ENCODE data around the gene EEF1AKMT2. TPM values are rescaled to one million over a fixed set of nuclear protein-coding genes. Genes with fewer than 3 reads are reported as not detected.
"Not testable (repeated sequence)": the region's sequence is repeated elsewhere in the genome, so short reads cannot be mapped to it uniquely, and the experiment has no call there.

Gene EEF1AKMT2
- total RNA-seq: 21.5 and 22.3 TPM in 2 replicates

- peak; percentile 95 for DNase-seq
- Mint-ChIP-seq H3K4me1 (peaks cover 17% of the 10 kb centered on the region), H3K4me3 (peak within 1 kb of the TSS; percentile 96), H3K27ac (peak within 1 kb of the TSS; percentile 97), H3K36me3 (ENCODE audit: low read depth) (peaks cover 19% of the 10 kb centered on the region), H3K27me3 (peaks cover 11% of the 10 kb centered on the region), H3K9me3 (no peaks in the 10 kb centered on the region)
- intact Hi-C loops (cut with micrococcal nuclease): loop anchor here (1.0 to 10.0 kb wide), 6 partner anchors 10 to 1787 kb away; partner anchors contain the start of genes ABRAXAS2, ACADSB, EDRF1 and IKZF5
Measured at GRCh38 chr10:124791547-124792348, at the start of gene EEF1AKMT2. Gene EEF1AKMT2 (minus strand): TSS chr10:124791887. CDS start chr10:124791833, 54 bp downstream.

DNA sequence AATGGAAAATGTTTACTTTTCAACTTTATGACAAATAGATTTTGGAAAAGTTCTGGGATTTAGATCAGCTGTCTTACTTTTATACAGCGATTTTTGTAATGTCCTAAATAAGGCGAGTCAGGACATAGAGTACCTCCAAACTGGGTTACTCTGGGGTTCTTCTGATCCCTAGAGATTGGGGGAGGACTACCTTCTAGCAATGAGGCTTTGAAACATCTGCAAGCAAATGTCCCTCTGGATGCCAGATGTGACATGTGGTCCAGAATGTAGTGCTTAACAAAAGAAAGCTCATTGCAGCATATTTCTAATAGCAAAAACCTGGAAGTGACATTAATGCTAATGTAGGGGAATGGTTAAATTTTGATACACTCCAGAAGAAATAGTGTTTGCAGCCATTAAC, 46.0 kb upstream of the EEF1AKMT2 start:
- Mint-ChIP-seq H3K4me1 (no peaks in the 10 kb centered on the region), H3K9me3 (no peaks in the 10 kb centered on the region), H3K27ac (no peak overlapping the region), H3K27me3 (no peaks in the 10 kb centered on the region), H3K36me3 (ENCODE audit: low read depth) (peaks cover 27% of the 10 kb centered on the region), H3K4me3 (no peak overlapping the region)
- DNase-seq: no peak
- intact Hi-C loops (cut with micrococcal nuclease): no loop called here

- Mint-ChIP-seq H3K9me3 (no peaks in the 10 kb centered on the region), H3K27ac (no peak overlapping the region), H3K27me3 (no peaks in the 10 kb centered on the region), H3K36me3 (ENCODE audit: low read depth) (peaks cover 56% of the 10 kb centered on the region), H3K4me3 (no peak overlapping the region), H3K4me1 (no peaks in the 10 kb centered on the region)
- DNase-seq: no peak
- intact Hi-C loops (cut with micrococcal nuclease): no loop called here
Measured at GRCh38 chr10:124831116-124831515, 39.4 kb upstream of the EEF1AKMT2 start.

DNA sequence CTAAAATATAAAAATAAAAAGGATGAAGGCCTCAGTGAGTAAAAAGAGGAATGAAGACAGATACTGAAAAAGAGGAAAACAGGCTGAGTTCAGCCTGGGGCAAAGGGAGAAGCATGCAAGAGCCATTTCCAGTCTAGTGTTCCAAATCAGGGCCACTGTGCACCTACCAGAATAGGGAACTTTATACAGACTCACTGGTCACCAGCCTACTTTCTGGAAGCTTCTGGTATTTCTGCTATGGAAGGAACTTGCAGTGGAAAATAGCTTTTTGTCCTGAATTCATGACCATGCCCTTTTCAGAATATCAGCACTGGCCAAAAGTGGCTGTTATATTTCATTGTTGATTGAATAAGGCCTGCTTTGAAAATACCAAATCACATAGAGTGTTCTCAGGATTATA, 38.8 kb upstream of the EEF1AKMT2 start:
- H3K27ac Mint-ChIP-seq: no peak overlapping the region
- H3K27me3 Mint-ChIP-seq: no peaks in the 10 kb centered on the region
- H3K9me3 Mint-ChIP-seq: no peaks in the 10 kb centered on the region
- intact Hi-C loops (cut with micrococcal nuclease): no loop called here
- no peak overlapping the region for H3K4me3 Mint-ChIP-seq
- H3K36me3 Mint-ChIP-seq (ENCODE audit: low read depth): peaks cover 52% of the 10 kb centered on the region
- no peaks in the 10 kb centered on the region for H3K4me1 Mint-ChIP-seq
- DNase-seq: no peak

DNA sequence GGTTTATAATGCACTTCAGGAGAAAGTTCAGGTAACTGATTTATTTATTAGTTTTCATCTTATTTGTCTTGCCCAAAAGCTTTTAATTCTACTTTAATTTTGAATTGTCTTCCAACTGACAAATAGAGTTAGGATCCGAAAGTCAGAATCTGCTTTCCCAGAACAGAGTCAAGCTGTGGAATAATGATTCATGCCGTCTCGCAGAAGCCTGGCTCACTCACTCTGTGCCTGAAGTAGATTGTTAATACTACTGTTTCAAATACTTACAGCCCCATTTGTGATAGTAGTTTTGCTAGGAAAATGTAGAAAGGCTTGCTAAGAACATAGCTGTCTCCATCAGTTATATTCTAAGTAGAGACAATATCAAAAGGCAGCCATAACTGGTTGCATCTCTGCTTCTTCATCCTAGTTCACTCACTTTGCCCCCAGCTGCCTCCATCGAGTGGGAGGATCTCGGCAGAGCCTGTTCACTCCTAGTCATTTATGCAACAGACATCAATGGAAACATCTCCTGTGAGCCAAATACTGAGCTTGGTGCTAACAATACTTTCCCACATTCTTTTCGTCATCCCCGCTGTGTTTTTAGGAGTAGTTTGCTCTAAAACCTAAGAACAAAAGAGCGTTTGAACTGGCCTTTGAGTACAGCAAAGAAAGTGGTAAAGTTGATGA, 37.9 kb upstream of the EEF1AKMT2 start:
- Mint-ChIP-seq H3K36me3 (ENCODE audit: low read depth) (peaks cover 47% of the 10 kb centered on the region), H3K27ac (no peak overlapping the region), H3K4me1 (no peaks in the 10 kb centered on the region), H3K9me3 (no peaks in the 10 kb centered on the region), H3K27me3 (no peaks in the 10 kb centered on the region), H3K4me3 (no peak overlapping the region)
- no peak for DNase-seq
- intact Hi-C loops (cut with micrococcal nuclease): no loop called here

DNA sequence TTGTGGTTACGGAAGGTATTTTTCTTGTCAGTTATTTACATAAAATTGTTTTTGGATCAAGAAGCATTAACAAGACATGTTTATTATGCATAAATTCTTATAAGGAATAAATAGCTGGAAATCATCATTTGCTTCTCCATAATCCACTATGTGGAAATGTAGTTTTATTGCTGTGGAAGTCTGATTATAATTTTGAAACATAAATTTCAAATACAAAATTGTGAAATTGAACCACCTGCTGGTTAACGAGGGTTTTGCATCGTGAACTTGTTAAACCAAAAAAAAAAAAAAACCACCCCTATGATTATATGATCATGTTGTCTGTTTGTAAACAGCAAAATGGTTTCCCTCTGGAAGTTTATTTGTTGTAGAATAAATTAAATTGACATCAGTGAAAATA, 35.8 kb upstream of the EEF1AKMT2 start:
- intact Hi-C loops (cut with micrococcal nuclease): loop anchor here (1.0 kb wide), 1 partner anchor 297 kb away; no protein-coding TSS in a partner anchor
- H3K4me3 Mint-ChIP-seq: no peak overlapping the region
- DNase-seq: peak; percentile 63
- H3K36me3 Mint-ChIP-seq (ENCODE audit: low read depth): peaks cover 43% of the 10 kb centered on the region
- H3K27me3 Mint-ChIP-seq: no peaks in the 10 kb centered on the region
- no peaks in the 10 kb centered on the region for H3K4me1 Mint-ChIP-seq
- H3K9me3 Mint-ChIP-seq: no peaks in the 10 kb centered on the region
- H3K27ac Mint-ChIP-seq: no peak overlapping the region

DNA sequence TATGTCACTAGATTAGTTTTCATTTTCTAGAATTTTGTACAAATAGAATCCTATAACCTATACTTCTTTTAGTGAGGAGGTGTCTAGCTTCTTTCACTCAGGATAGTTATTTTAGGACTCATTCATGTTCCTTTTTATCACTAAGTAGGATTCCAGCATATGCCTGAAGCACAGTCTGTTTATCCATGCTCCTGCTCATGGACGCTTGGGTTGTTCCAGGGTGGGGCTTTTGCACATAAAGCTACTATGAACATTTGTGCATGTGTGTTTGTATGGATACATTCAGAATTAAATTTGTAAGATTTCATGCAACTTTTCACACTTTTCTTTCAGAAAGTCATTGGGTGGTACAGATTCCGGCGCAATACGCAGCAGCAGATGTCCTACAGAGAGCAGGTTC, 34.6 kb upstream of the EEF1AKMT2 start:
- no peaks in the 10 kb centered on the region for H3K4me1 Mint-ChIP-seq
- H3K9me3 Mint-ChIP-seq: no peaks in the 10 kb centered on the region
- DNase-seq: no peak
- no peak overlapping the region for H3K27ac Mint-ChIP-seq
- no peaks in the 10 kb centered on the region for H3K27me3 Mint-ChIP-seq
- H3K4me3 Mint-ChIP-seq: no peak overlapping the region
- intact Hi-C loops (cut with micrococcal nuclease): no loop called here
- H3K36me3 Mint-ChIP-seq (ENCODE audit: low read depth): peaks cover 45% of the 10 kb centered on the region

DNA sequence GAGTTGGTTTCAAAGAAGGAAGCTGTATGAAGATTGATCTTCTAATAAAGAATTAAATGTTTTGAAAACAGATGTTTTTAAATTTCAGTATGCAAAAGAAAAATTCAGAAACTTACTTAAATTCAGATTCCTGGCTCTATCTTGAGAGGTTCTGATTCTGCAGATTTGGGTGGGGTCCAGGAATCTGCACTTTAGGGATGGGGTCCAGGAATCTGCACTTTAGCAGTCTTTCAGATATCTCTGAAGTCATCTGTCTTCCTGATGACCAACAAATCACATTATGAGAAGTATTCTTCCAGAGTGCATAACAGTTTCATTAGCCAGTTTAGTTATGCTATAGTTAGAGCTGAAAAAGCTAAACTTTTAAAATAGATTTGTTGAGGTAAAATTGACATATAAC, 34.0 kb upstream of the EEF1AKMT2 start:
- Mint-ChIP-seq H3K4me3 (no peak overlapping the region), H3K27me3 (no peaks in the 10 kb centered on the region), H3K4me1 (no peaks in the 10 kb centered on the region), H3K9me3 (no peaks in the 10 kb centered on the region), H3K36me3 (ENCODE audit: low read depth) (peaks cover 41% of the 10 kb centered on the region), H3K27ac (no peak overlapping the region)
- DNase-seq: no peak
- intact Hi-C loops (cut with micrococcal nuclease): no loop called here

DNA sequence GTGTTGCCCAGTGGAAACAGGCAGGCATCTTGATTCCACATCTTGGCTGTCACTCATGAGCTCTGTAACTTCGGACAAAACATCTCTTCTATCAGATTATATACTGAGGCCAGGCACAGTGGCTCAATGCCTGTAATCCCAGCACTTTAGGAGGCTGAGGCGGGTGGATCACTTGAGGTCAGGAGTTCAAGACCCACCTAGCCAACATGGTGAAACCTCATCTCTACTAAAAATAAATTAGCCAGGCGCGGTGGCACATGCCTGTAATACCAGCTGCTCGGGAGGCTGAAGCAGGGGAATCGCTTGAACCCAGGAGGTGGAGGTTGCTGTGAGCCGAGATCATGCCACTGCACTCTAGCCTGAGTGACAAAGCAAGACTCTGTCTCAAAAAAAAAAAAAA, 33.2 kb upstream of the EEF1AKMT2 start:
- intact Hi-C loops (cut with micrococcal nuclease); DNase-seq; H3K9me3 Mint-ChIP-seq; H3K27ac Mint-ChIP-seq; H3K27me3 Mint-ChIP-seq; H3K4me3 Mint-ChIP-seq; H3K4me1 Mint-ChIP-seq: not testable (repeated sequence)
- H3K36me3 Mint-ChIP-seq (ENCODE audit: low read depth): peaks cover 41% of the 10 kb centered on the region

DNA sequence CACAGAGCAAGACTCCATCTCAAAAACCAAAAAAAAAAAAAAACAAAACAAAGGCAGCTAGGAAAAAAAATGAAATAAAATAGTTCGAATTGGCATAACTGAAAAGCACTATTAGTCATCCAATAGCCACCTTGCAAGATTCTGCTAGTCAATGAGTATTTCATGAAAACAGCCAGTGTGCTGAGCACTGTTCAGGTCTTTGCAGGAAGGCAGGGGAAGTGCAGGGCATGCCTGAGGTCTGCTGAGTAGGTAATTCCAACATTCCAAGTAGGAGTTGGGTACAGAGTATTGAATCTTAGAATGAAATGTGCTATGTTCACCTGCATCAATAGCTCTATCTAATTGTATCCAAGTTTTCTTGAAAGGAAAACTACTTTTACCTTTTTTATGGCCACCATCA, 32.8 kb upstream of the EEF1AKMT2 start:
- H3K4me3 Mint-ChIP-seq: no peak overlapping the region
- H3K36me3 Mint-ChIP-seq (ENCODE audit: low read depth): peaks cover 38% of the 10 kb centered on the region
- intact Hi-C loops (cut with micrococcal nuclease): no loop called here
- no peaks in the 10 kb centered on the region for H3K27me3 Mint-ChIP-seq
- H3K27ac Mint-ChIP-seq: no peak overlapping the region
- no peaks in the 10 kb centered on the region for H3K4me1 Mint-ChIP-seq
- DNase-seq: no peak
- H3K9me3 Mint-ChIP-seq: no peaks in the 10 kb centered on the region

- Mint-ChIP-seq H3K9me3 (no peaks in the 10 kb centered on the region), H3K4me1 (no peaks in the 10 kb centered on the region), H3K36me3 (ENCODE audit: low read depth) (peaks cover 34% of the 10 kb centered on the region), H3K4me3 (no peak overlapping the region), H3K27me3 (no peaks in the 10 kb centered on the region), H3K27ac (no peak overlapping the region)
- intact Hi-C loops (cut with micrococcal nuclease): no loop called here
- no peak for DNase-seq
Measured at GRCh38 chr10:124821520-124821919, 29.8 kb upstream of the EEF1AKMT2 start.

- Mint-ChIP-seq H3K27me3 (no peaks in the 10 kb centered on the region), H3K4me3 (no peak overlapping the region), H3K27ac (no peak overlapping the region), H3K36me3 (ENCODE audit: low read depth) (peaks cover 30% of the 10 kb centered on the region), H3K4me1 (no peaks in the 10 kb centered on the region), H3K9me3 (no peaks in the 10 kb centered on the region)
- intact Hi-C loops (cut with micrococcal nuclease): no loop called here
- no peak for DNase-seq
Measured at GRCh38 chr10:124820121-124820520, 28.4 kb upstream of the EEF1AKMT2 start.

GRCh38 chr10:124802313-124802675, 10.6 kb upstream of the EEF1AKMT2 start:
- H3K36me3 Mint-ChIP-seq (ENCODE audit: low read depth): no peaks in the 10 kb centered on the region

DNA sequence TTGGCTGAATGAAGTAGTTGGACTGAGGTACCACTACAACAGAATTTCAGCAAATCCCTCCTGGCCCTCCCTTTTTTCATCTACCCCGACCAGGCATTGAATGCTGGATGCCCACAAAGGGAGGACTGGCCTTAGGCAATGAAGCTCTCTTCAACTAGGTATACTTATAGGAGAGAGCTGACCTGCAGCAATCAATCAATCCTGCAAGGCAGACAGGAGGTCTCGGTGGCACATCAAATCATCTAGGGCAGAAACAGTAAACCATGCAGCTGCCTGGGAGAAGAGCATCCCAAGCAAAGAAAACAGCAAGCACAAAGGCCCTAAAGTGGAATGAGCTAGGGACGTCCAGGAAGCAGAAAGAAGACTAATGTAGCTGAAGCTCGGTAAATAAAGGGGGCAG, 7.5 kb upstream of the EEF1AKMT2 start:
- H3K36me3 Mint-ChIP-seq (ENCODE audit: low read depth): no peaks in the 10 kb centered on the region
- peaks cover 19% of the 10 kb centered on the region for H3K27me3 Mint-ChIP-seq
- intact Hi-C loops (cut with micrococcal nuclease): loop anchor here (10.0 kb wide), 1 partner anchor 1794 kb away; the partner anchor contains the start of genes ACADSB and IKZF5
- H3K9me3 Mint-ChIP-seq: no peaks in the 10 kb centered on the region
- DNase-seq: no peak
- no peak overlapping the region for H3K4me3 Mint-ChIP-seq
- H3K4me1 Mint-ChIP-seq: peaks cover 14% of the 10 kb centered on the region
- no peak overlapping the region for H3K27ac Mint-ChIP-seq

More at GRCh38 chr10:124802313-124802675, 10.6 kb upstream of the EEF1AKMT2 start:
- peak overlapping the region; percentile 89 for H3K27ac Mint-ChIP-seq
- peaks cover 14% of the 10 kb centered on the region for H3K4me1 Mint-ChIP-seq
- H3K4me3 Mint-ChIP-seq: peak overlapping the region; percentile 95
- intact Hi-C loops (cut with micrococcal nuclease): no loop called here
- H3K9me3 Mint-ChIP-seq: no peaks in the 10 kb centered on the region
- peaks cover 8% of the 10 kb centered on the region for H3K27me3 Mint-ChIP-seq
- peak; percentile 74 for DNase-seq
